Lower lobe of right lung (tissue), 2 donors: ENCODE data around the gene TEAD2. TPM values are rescaled to one million over a fixed set of nuclear protein-coding genes. Genes with fewer than 3 reads are reported as not detected.

Source experiments
- ATAC-seq, 2 donors: fragments of 200-7000 bp; cut with Tn5 transposase; one replicate each; pipeline ENCODE4 v1.9.1; 2020 to 2022; ENCODE audit warnings: mild to moderate bottlenecking in 2 of 2, moderate library complexity in 2 of 2
- DNase-seq: peaks from one replicate; pipeline ENCODE4 v3.0.0-alpha.2; 2020
- H3K27ac ChIP-seq: fragments of 200-600 bp; one replicate; pipeline ENCODE4 v1.8.0; 2022
- H3K27me3 ChIP-seq: fragments of 200-600 bp; one replicate; pipeline ENCODE4 v1.8.0; 2022; ENCODE audit warnings: low read depth
- H3K36me3 ChIP-seq: fragments of 200-600 bp; one replicate; pipeline ENCODE4 v1.8.0; 2022; ENCODE audit warnings: mild to moderate bottlenecking
- H3K4me1 ChIP-seq: fragments of 200-600 bp; one replicate; pipeline ENCODE4 v1.8.0; 2022
- H3K4me3 ChIP-seq: fragments of 200-600 bp; one replicate; pipeline ENCODE4 v1.8.0; 2022; ENCODE audit warnings: mild to moderate bottlenecking
- H3K9me3 ChIP-seq: fragments of 200-600 bp; one replicate; pipeline ENCODE4 v1.8.0; 2022
- CTCF ChIP-seq: fragments of 200-600 bp; IDR thresholded peaks from one replicate; pipeline ENCODE4 v1.8.0; 2022; ENCODE audit warnings: antibody characterized with exemption, mild to moderate bottlenecking
- intact Hi-C: fragments of 100-400 bp; cut with DNase I; formaldehyde crosslinking; loops from one replicate; pipeline ENCODE4 v1.11.0; 2022
- total RNA-seq: library from RNA; stranded (reverse); fragmentation: NEBNext Ultra II Directional; extraction: Animal tissue kit (Norgen Biotek cat#: 25700); gene quantifications from one replicate; pipeline ENCODE4 v1.2.1, GENCODE V29; 2021
- donor health status: DM: no; HTN: yes; CAD: no; lungs with severe emphysema.

The TEAD2 gene
- total RNA-seq, 1 donor from 2014 or later = 36.2 TPM

GRCh38 chr19:49396738-49397505, 34.7 kb upstream of the TEAD2 start:
- Histone ChIP-seq H3K27me3 (no peaks in the 10 kb centered on the region), H3K4me1 (no peaks in the 10 kb centered on the region), H3K9me3 (no peaks in the 10 kb centered on the region), H3K27ac (peak overlapping the region; percentile 41), H3K4me3 (no peak overlapping the region), H3K36me3 (no peaks in the 10 kb centered on the region)
- no peak for TF ChIP-seq CTCF
- intact Hi-C loops = loop anchor here (10.0 kb wide), 1 partner anchor 48 kb away; the partner anchor contains the start of gene SLC17A7
- ATAC-seq (no peak), DNase-seq (no peak)

GRCh38 chr19:49395581-49396407, 33.6 kb upstream of the TEAD2 start:
- H3K4me1 ChIP-seq = no peaks in the 10 kb centered on the region
- peak overlapping the region; percentile 13 for H3K4me3 ChIP-seq
- peak; percentile 66 to 71 for ATAC-seq
- H3K27me3 ChIP-seq = no peaks in the 10 kb centered on the region
- no peaks in the 10 kb centered on the region for H3K9me3 ChIP-seq
- H3K36me3 ChIP-seq = no peaks in the 10 kb centered on the region
- no peak for TF ChIP-seq CTCF
- intact Hi-C loops = loop anchor here (10.0 kb wide), 1 partner anchor 49 kb away; the partner anchor contains the start of gene SLC17A7
- H3K27ac ChIP-seq = peak overlapping the region; percentile 53
- DNase-seq = peak; percentile 74

- H3K4me1 ChIP-seq = no peaks in the 10 kb centered on the region
- ATAC-seq (no peak), DNase-seq (no peak)
- intact Hi-C loops = loop anchor here (10.0 kb wide), 1 partner anchor 51 kb away; the partner anchor contains the start of gene SLC17A7
- H3K27ac ChIP-seq = no peak overlapping the region
- TF ChIP-seq CTCF = no peak
- H3K36me3 ChIP-seq = no peaks in the 10 kb centered on the region
- H3K27me3 ChIP-seq = no peaks in the 10 kb centered on the region
- H3K9me3 ChIP-seq = no peaks in the 10 kb centered on the region
- H3K4me3 ChIP-seq = no peak overlapping the region
Measured at GRCh38 chr19:49393881-49394280, 31.7 kb upstream of the TEAD2 start.

GRCh38 chr19:49391581-49392399, 29.6 kb upstream of the TEAD2 start:
- Histone ChIP-seq H3K27me3 (no peaks in the 10 kb centered on the region), H3K27ac (no peak overlapping the region), H3K4me3 (no peak overlapping the region), H3K4me1 (no peaks in the 10 kb centered on the region), H3K9me3 (no peaks in the 10 kb centered on the region), H3K36me3 (no peaks in the 10 kb centered on the region)
- DNase-seq (peak; percentile 81), ATAC-seq (peak; percentile 78 to 85)
- TF ChIP-seq CTCF = peak; percentile 85
- intact Hi-C loops = loop anchor here (10.0 kb wide), 1 partner anchor 53 kb away; the partner anchor contains the start of gene SLC17A7

- no peak overlapping the region for H3K27ac ChIP-seq
- H3K9me3 ChIP-seq = no peaks in the 10 kb centered on the region
- H3K4me3 ChIP-seq = no peak overlapping the region
- DNase-seq (no peak), ATAC-seq (no peak)
- H3K27me3 ChIP-seq = no peaks in the 10 kb centered on the region
- intact Hi-C loops = loop anchor here (10.0 kb wide), 1 partner anchor 54 kb away; the partner anchor contains the start of gene SLC17A7
- no peaks in the 10 kb centered on the region for H3K4me1 ChIP-seq
- TF ChIP-seq CTCF = no peak
- H3K36me3 ChIP-seq = no peaks in the 10 kb centered on the region
Measured at GRCh38 chr19:49390929-49391359, 28.7 kb upstream of the TEAD2 start.
